ENCODE results near the gene TMEM132C.

- TF ChIP-seq POLR2A (IDR thresholded peaks at IDR 0.05; ENCODE audit: control extremely low read depth in 1 of 2, low read depth in 2 of 2, low read length in 2 of 2) (no peak), RXRA (IDR thresholded peaks at IDR 0.05; ENCODE audit: insufficient read depth, low read depth, low read length) (no peak), CREB1 (IDR thresholded peaks at IDR 0.05) (no peak), SP1 (IDR thresholded peaks at IDR 0.05; ENCODE audit: low read depth, low read length) (no peak), CTCF (IDR thresholded peaks at IDR 0.05; ENCODE audit: control extremely low read depth in 1 of 3, insufficient read depth in 1 of 3, low read depth in 1 of 3, low read length in 3 of 3) (no peak), POU5F1 (IDR thresholded peaks at IDR 0.05; ENCODE audit: low read depth, low read length) (no peak), EP300 (IDR thresholded peaks at IDR 0.05; ENCODE audit: borderline replicate concordance in 1 of 2, low read depth in 2 of 2, low read length in 2 of 2) (no peak), SP2 (IDR thresholded peaks at IDR 0.05; ENCODE audit: low read length) (no peak), CEBPB (IDR thresholded peaks at IDR 0.05; ENCODE audit: low read depth, low read length) (no peak)
Measured at GRCh38 chr12:128675576-128675975, 408.6 kb downstream of the TMEM132C start.
